Left hindlimb (tissue), 1 donor: ENCODE measurements around the gene SAG.

ENCODE experiments used
- DNase-seq: peaks from one replicate; pipeline ENCODE4 v3.0.0-alpha.2; 2018

The SAG gene

DNA sequence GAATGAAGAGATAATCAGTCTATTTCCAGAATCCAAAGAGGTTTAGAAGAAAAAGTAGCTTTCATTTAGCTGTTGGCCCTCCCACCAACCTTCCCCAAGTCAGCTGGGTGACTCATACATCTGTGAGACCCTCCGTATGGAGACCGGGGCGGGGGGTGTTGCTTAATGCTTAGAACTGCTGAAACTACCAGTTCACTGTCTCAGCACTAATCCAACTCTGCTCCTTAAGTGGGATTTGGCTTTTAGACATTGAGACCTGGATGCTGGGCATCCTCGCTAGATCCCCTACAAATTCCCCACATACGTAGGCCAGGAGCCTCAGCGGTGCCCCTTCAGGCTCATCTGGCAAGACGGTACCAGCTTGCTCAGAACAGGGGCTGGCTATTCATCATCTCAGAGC lies at the start of gene SAG:
Gene SAG, plus strand, starts transcription at position 252 of the 400 bp plus-strand sequence. CDS start 1,374 bp downstream, outside the sequence.
- no peak for DNase-seq

DNA sequence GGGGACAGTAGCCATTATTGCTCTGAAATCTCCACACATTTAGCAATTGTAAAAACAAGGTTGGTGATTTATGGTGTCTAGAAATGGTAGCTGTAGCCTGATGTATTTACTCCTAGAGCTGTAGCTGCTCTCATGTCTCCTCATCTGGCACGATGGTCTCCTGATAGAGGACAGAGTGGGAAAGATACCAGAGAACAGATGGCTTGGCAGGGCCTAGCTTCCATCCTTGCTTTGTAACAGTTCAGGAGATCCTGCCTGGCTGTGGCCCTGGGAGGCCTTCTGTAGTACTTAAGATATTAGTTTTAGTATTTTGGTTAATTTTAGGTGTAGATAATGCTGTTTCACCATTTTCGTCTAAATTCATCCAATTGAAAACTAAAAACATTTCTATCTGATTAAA lies 49.4 kb upstream of the SAG start:
- no peak for DNase-seq

DNA sequence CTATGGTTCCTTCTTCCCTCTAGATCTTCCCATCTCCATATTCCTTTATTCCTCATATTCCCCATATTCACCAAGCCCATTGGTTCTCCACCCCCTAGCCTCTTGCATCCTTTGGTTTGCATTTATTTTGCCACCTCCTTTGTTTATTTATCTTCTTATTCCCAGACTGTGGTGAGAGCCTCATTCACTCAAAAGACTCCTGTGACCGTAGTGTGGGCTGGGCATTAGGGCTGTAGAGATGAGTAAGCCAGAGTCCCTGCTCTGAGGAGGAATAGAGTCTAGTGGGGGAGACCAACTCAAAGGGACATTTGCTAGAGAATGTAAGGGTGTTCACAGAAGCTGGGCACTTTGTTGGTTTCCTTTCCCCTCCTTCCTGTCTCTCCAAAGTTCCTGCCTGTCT lies 47.9 kb upstream of the SAG start:
- DNase-seq, result no peak

DNA sequence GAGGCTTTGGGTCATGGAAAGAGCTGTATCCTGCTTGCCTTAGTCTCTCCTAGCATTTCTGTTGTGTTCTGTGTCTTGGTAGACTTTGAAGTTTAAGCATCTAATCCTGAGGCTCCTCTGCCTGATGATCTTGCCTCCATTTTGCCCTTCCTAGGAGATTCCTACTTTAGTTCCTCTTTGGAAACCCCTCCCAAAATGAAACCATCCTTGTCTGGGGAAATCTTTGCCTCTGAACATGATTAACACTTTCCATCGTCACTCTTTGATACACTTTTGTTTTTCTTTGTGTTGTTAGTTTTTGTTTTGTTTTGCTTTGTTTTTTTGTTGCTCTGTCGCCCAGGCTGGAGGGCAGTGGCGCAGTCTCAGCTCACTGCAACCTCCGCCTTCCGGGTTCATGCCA lies 47.0 kb upstream of the SAG start:
- no peak for DNase-seq

DNA sequence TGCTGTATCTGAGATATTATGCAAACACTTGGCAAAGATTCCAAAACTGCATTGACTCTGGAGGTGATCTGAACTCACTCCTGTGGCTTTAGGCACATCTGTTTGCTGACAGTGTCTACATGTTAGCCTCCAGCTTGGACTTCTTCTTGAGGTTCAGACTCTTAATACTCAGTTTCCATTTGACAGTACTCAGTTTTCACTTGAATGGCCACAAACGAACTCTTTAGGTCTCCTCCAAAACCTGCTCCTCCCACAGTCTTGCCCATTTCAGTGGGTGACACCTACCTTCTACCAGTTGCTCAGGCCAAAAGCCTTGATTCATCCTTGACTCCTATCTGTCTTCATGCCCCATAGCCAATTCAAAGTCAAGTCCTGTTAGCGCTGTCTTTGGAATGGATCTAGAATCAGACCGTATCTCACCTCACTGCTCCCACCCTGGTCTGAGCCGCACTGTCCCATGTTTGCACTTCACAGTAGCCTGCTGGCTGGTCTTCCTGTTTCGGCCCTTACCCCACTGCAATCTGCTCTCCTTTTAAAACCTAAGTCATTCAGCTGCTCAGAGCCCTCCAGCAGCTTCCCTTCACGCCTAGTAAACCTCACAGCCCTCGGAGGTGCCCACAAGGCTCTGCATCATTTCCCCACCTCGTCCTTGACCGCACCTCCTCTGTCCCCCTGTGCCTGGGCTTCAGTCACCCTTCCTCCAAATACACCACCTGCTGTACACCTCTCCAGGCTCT lies 45.6 kb upstream of the SAG start:
- DNase-seq, result no peak

DNA sequence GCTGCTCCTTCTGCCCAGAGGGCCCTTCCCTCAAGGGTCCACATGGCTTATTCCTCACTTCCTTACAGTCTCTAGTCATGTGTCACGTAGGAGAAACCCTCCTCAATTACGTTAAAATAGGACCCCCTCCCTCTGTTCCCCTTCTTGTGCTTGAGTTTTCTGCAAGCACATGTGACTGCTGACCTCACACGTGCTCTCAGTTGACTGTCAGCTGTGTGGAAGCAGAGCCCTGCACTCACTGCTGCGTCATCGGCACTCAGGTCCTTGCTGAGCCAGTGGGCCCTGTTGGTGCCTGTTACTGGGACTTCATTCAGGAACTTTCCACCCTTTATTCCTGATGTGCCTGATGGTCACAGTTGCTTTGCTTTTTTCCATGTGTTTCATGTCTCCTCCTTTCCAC lies 45.1 kb upstream of the SAG start:
- no peak for DNase-seq

DNA sequence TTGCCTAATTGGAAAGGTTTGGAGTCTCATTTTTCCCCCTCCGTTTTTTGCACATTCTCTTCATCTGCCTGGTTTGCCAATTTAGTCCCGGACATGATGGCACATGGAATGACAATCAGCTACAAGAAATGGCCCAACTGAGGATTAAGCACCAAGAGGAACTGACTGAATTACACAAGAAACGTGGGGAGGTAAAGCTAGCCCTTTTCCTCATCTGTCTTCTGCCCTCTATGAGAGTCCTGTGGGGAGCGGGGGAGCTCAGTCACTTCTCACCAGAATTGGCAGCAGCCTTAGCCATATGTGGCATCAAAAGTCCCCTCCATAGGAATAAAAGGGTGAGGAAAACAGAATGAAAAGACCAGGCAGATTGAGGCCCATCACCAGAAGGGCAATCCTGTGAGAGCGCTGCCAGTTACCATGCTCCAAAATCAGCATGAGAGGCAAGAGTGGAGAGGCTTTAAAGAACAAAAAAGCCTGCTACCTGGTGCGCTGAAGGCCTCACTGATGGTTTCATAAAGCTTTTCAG lies 44.5 kb upstream of the SAG start:
- no peak for DNase-seq

DNA sequence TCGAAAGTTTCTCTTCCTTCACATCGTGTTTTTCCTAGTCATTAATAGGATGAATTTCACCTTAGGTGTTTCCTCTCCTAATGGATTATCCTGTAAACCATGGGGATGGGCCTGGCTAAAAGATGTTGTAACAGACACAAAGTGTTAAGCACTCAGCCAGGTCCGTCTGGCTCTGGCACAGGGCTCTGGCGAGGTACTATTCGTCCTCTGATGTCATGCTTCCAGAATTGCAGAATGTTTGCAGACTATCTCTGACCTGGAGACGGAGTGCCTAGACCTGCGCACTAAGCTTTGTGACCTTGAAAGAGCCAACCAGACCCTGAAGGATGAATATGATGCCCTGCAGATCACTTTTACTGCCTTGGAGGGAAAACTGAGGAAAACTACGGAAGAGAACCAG lies 42.9 kb upstream of the SAG start:
- no peak for DNase-seq

DNA sequence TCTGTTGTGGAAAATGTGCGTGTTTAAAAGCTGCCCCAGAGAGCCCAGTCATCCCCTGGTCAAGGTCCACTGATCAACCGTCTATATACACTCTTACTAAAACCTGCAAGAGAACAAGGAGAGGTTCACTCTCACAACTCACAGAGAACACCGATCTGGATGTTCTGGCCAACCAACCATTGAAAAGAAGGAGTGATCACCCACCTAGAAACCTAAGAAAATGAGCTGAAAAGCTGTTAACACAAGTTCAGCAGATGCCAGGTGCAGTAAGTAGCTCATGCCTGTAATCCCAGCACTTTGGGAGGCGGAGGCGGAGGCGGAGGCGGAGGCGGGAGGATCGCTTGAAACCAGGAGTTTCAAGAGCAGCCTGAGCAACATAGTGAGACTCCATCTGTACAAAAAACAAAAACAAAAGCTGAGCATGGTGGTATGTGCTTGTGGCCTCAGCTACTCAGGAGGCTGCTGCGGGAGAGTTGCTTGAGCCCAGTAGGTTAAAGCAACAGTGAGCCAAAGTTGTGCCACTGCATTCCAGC lies 41.7 kb upstream of the SAG start:
- DNase-seq, result no peak

DNA sequence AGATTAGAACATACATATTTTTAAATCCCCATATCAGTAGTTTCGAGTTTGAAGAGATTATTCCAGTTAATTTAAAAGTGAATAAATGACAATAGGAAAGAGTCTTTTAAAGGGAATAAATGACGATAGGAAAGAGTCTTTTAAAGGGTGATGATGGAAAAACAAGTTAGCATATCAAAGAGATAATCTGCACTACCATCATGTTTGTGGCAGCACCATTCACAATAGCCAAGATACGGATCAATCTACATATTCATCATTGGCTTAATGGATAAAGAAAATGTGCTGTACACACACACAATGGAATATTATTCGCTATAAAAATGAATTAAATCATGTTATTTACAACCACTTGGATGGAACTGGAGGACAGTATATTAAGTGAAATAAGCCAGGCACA lies 41.1 kb upstream of the SAG start:
- no peak for DNase-seq

DNA sequence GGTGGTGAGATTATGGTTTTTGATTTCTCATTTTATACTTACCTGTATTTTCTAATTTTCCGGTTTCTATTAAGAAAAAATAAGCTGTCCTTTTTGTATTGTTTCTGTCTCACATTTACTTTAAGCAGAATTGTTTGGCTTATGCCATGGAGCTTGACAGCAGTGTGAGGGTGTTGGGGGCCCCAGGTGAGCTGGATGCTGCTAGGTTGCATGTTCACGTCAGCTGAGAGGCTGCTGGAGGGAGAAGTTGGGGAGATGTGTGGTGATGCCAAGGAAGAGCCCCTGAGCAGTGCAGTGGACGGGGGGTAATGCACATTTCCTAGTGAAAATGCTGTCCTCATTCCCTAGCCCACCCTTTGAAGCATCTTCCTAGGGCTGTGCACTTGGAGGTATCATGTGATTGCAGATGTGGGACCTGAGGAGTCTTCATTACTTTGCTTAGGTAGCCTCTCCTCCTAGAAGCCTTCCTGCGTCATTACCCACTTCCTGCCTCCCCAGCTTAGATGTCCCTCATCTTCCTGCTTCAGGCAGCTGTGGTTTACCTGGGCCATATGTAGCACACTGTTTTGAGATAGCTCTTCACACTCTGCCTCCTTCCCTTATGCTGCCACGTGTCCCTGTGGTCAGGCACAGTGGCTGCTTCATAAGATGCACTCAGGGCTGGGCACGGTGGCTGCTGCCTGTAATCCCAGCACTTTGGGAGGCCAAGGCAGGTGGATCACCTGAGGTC lies 39.9 kb upstream of the SAG start:
- no peak for DNase-seq

DNA sequence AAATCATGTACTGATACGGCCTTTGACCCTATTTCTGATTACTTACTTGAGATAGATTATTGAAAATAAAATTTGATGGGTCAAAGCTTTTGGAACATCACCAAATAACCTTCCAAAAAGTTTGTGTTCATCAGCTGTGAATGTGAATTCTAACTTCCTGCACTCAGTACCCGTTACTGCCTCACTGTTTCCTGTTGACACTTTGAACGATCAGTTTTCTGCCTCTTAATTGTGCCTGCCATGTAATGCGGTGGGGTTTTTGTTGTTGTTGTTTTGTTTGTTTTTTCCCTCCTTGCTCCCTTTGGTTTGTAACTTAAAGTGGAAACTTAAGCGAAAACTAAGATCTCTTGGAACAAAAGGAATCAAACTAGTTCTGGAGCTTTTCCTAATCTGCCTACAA lies 37.2 kb upstream of the SAG start:
- DNase-seq, result no peak

DNA sequence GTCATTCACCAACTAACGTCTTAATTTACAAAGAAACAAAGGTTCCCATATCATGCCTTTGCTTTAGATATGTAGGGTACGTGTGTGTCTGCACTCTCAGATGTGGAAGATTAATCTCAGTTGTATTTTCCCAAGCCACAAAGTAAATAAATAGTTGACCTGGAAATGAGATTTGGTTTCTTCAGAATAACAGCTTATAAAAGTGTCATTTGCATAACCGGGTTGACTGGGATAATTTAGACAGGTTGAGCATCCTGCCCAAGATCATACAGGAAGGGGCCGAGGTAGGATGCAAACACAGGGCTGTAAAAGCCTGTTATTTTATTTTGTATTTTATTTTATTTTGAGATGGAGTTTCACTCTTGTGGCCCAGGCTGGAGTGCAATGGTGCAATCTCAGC lies 36.7 kb upstream of the SAG start:
- DNase-seq, result no peak

DNA sequence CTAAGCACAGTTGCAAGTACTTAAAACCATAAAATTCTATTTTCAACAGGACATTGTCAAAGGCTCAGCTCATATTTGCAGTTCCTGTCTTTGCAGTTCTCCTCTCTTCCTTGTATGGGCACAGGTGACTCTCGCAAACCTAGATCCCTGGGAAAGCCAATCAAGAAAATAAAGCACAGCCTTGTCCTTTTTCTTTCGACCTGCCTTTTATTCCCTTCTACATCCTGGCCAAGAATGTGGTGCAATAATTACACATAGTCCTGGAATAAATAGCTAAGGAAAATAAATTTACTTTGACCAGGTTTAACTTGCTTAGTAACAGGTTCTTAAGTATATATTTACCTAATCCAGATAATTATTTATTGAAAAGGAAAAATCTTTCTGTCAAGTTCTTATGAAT lies 35.9 kb upstream of the SAG start:
- no peak for DNase-seq

DNA sequence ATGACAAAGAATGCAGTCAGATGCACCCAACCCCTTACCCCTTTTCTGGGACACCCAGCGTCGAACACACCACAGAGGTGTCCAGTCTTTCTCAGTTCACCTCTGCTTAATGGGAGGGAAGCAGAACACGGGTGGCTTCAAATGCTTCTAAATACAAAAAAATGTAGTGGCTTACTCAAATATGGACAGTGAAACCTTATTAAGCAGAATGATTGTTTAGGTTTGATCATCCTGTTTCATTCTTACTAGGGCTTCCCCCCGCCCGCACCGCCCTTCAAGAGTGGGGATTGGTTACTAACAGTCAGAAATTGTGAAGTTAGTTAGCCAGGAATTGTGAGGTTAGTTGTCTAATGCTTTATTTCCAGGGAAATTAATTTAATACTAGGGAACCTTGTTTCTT lies 34.5 kb upstream of the SAG start:
- DNase-seq, result no peak

DNA sequence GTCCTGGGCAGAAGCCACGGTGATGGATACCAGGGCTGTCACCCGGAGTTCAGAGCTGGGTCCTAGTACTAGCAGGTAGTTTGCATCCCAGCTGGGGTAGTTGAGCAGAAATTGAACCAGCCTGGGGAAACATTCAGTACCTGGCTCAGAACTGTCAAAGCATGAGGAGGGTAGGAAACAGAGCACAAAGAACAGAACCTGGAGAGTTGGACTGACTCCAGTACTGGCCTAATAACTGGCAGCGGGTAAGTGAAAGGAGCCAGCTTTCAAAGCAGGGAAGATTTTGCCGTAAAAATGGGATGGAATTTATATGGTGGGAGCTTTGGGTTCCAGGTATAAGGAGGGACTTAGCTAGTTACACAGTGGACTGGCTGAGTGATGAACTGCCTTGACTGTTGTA lies 32.4 kb upstream of the SAG start:
- DNase-seq, result no peak

DNA sequence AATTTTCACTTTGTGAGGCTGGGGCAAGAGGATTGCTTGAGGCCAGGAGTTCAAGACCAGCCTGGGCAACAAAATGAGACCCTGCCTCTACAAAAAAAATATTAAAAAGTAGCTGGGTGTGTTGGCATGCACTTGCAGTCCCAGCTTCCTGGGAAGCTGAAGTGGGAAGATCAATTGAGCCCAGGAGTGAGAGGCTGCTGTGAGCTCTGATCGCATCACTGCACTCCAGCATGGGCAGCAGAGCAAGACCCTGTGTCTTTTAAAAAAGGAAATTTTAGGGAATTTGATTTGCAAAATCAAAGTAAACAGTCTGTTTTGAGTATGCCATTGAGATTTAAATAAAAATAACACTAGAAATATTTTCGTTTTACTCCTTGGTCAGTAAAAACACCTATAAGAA lies 28.7 kb upstream of the SAG start:
- no peak for DNase-seq

DNA sequence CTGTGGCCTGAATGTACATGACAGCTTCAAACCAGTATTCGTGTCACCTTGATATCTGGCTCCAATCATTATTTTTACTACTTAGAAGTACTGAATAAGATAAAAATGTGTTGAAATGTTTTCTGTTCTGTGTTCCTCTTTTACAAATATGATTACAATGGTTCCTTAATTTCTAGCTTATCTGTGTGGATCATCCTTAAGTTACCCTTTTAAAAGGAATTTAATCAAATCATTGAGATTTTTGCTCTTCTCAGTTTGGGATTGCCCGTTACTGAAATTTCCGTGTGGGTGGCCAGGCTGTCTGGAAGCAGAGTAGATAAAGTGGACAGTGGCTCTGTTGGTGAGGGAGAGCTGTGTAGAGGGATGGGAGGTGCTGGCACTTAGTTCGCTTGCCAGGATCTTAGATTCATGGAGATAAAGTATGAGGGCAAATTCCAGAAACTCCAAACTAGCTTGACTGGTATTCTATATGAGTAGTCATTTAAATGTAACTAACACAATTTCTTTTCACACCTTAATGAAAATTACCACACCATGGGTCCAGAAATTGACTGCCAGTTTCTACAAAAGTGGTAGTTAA lies 27.4 kb upstream of the SAG start:
- DNase-seq, result no peak

DNA sequence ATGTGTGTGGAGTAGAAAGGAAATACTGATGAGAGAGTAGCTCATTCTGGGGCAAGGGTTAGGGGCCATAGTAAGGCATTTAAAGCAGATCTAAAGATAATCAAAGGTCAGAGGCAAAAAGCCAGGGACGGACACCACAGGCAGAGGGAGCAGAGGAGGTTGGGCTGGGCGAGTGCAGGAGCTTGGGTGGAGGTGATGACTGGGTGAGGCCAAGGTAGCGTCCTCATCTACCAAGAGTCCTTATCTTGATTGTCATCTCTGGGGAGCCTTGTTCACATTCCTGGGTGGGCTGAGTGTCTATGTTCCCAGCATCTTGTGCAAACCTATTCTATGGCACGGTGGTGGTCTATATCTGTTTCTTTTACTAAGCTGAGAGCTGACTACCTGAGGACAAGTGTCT lies 26.1 kb upstream of the SAG start:
- DNase-seq, result no peak

DNA sequence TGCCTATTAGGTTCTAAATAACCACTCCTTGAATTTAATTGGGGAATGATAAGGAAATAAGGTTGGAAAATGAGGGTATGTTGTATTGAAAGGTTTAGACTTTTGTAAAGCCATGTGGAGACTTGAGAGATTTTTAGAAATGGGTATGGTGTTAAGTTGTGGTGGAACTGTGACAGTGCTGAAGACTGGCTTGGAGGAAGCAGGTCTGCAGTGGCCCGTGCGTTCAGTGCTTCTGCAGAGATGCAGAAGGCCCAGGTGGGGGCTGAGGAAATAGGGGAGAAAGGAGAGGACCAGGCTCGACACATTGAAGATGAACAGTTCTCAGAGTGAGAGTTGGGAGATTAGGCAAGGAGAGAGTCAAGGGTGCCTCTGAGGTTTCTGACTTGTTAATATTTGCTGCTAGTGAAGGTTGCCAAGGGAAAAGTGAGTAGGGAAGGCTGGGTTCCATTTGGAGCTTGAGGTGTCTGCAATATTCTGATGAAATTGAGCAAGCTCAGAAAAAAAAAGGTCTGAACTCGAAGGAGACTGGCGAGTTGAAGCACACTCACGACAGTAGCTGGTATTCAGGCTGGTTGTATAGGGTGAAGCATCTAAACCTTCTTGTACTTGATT lies 25.5 kb upstream of the SAG start:
- DNase-seq, result no peak

DNA sequence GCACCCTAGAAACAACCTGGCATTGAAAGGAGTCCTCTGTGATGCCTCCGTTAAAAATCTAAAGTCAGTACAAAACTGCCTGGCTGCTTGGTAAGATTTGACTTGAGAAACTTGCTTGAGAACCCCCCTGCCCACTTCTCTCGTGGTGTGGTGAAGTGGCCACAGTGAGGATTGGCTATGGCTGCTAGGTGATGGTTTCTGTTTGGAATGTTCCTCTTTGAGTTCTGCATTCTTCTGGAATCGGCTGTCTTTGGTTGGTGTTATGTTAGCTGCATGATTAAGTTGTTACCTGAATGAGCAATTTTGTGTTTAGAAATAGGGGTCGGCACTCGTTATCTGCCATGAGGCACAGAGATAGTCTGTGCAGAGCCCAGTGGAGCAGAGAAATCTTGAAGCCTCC lies 21.7 kb upstream of the SAG start:
- DNase-seq, result no peak

DNA sequence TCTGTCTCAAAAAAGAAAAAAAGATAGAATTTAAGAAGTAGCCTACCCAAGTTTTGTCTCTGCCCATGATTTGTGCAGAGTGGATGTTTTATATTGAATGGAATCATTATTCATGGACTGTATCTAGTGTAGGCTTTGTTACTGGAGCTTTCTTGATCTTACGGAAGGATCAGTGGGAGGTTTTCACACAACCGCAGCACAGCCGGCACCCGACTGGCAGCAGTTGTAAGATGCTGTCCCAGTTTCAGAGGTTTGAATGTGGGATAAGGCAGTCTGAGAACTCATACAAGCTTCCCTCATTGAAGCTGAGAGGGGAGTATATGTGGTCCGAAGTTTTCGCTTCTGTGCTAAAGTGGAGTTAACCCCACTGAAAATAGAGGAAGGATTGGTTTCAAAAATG lies 19.7 kb upstream of the SAG start:
- DNase-seq, result no peak

DNA sequence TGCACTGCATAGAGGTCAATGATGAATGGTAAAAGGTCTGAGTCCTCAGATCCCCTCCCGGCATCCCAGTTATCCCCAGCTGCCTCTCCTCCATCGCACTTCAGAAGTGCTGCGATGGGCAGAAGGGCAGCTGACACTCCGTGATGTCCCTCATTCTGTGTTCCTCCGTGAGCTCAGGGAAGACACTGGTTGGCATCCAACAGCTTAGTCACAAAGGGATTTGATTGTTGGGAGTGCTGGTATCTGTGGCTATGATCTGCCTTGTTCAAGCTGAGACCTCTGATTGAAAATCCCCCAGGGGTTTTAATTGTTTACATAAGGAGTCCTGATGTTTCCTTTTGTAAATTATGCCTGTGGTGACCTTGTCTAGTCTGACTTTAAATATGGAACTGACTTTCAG lies 19.0 kb upstream of the SAG start:
- no peak for DNase-seq

DNA sequence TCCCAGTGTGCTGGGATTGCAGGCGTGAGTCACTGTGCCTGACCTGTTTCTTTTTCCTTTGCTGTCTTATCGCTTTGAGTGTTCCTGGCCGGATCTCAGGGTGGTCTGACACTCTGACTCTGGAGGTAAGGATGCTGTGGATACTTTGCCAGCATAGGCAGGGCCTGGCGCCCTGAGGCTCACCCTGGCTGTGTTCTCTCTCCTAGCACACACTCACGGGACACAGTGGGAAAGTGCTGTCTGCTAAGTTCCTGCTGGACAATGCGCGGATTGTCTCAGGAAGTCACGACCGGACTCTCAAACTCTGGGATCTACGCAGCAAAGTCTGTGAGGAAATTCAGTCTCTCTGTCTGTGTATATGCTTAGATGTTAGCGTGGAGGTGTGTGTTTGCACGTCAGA lies 18.0 kb upstream of the SAG start:
- no peak for DNase-seq
